ENCODE results near the gene ARHGEF12.

The ARHGEF12 gene

DNA sequence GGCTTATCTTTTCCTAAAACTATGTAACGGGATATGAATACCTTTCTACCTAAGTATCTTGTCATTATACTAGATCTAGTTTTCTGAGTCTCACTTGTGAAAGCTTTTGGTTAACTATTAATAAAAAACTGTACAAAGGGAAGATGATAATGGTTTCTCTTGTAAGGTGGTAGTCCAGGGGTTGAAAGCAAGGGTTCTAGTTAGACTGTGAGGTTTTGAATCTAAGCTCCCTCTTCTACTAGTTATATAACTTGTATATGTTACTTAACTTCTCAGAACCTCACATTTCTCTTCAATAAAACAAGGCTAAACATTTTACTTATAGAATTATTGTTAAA, 54.3 kb downstream of the ARHGEF12 start:
- H3K36me3 ChIP-seq (ENCODE audit: insufficient read depth) = no peaks in the 10 kb centered on the region
- H3K79me2 ChIP-seq (ENCODE audit: insufficient read depth, low read depth) = peaks cover 96% of the 10 kb centered on the region
- no peak overlapping the region for H3K4me2 ChIP-seq
- peaks cover 41% of the 10 kb centered on the region; the same call in 1 of the 2 replicates for H4K20me1 ChIP-seq (ENCODE audit: insufficient read depth)
- no peaks in the 10 kb centered on the region for H3K27me3 ChIP-seq (ENCODE audit: insufficient read depth, low read depth)
- H3K9ac ChIP-seq = no peak overlapping the region
- H3K4me1 ChIP-seq (ENCODE audit: low read depth, poor library complexity, severe bottlenecking) = peaks cover 34% of the 10 kb centered on the region
- no peak overlapping the region for H2AFZ ChIP-seq (ENCODE audit: low read depth)
- H3K27ac ChIP-seq = no peak overlapping the region
- TF ChIP-seq, protein P1, sequence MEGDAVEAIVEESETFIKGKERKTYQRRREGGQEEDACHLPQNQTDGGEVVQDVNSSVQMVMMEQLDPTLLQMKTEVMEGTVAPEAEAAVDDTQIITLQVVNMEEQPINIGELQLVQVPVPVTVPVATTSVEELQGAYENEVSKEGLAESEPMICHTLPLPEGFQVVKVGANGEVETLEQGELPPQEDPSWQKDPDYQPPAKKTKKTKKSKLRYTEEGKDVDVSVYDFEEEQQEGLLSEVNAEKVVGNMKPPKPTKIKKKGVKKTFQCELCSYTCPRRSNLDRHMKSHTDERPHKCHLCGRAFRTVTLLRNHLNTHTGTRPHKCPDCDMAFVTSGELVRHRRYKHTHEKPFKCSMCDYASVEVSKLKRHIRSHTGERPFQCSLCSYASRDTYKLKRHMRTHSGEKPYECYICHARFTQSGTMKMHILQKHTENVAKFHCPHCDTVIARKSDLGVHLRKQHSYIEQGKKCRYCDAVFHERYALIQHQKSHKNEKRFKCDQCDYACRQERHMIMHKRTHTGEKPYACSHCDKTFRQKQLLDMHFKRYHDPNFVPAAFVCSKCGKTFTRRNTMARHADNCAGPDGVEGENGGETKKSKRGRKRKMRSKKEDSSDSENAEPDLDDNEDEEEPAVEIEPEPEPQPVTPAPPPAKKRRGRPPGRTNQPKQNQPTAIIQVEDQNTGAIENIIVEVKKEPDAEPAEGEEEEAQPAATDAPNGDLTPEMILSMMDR (conservative IDR thresholded peaks at IDR 0.05; ENCODE audit: low read depth, low read length) = no peak
- H3K4me3 ChIP-seq (IDR thresholded peaks at IDR 0.05; ENCODE audit: insufficient read depth, low read depth, low read length) = no peak overlapping the region

DNA sequence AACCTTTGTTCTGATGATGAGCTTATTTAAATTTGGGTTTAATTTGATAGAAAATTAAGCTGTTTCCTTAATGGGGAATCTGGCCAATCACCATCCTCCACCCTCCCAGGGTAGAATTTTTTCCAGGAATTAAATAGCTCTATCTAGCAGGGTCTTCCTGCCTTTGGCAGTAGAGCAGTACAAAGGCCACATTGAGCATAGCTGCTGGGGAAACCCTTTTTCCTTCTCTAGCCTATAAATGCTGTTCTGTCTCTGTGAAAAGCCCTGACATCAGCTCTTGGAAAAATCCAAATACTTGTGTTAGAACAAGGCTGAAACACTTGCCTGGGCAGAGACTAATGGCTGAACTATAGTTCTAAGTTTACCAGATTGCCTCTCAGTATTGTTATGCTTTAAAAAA, 55.1 kb downstream of the ARHGEF12 start:
- no peak overlapping the region for H3K4me3 ChIP-seq (IDR thresholded peaks at IDR 0.05; ENCODE audit: insufficient read depth, low read depth, low read length)
- no peaks in the 10 kb centered on the region for H3K27me3 ChIP-seq (ENCODE audit: insufficient read depth, low read depth)
- H2AFZ ChIP-seq (ENCODE audit: low read depth) = no peak overlapping the region
- H3K9ac ChIP-seq = no peak overlapping the region
- no peaks in the 10 kb centered on the region for H3K36me3 ChIP-seq (ENCODE audit: insufficient read depth)
- no peak overlapping the region for H3K27ac ChIP-seq
- peaks cover 29% of the 10 kb centered on the region for H3K4me1 ChIP-seq (ENCODE audit: low read depth, poor library complexity, severe bottlenecking)
- no peak overlapping the region for H3K4me2 ChIP-seq
- H3K79me2 ChIP-seq (ENCODE audit: insufficient read depth, low read depth) = peaks cover 96% of the 10 kb centered on the region
- TF ChIP-seq, protein P1 (conservative IDR thresholded peaks at IDR 0.05; ENCODE audit: low read depth, low read length) = no peak
- H4K20me1 ChIP-seq (ENCODE audit: insufficient read depth) = peaks cover 35% of the 10 kb centered on the region; the same call in 1 of the 2 replicates

GRCh38 chr11:120391854-120392253, 55.6 kb downstream of the ARHGEF12 start:
- no peak overlapping the region for H3K27ac ChIP-seq
- peaks cover 96% of the 10 kb centered on the region for H3K79me2 ChIP-seq (ENCODE audit: insufficient read depth, low read depth)
- peaks cover 24% of the 10 kb centered on the region for H3K4me1 ChIP-seq (ENCODE audit: low read depth, poor library complexity, severe bottlenecking)
- no peaks in the 10 kb centered on the region for H3K27me3 ChIP-seq (ENCODE audit: insufficient read depth, low read depth)
- H3K36me3 ChIP-seq (ENCODE audit: insufficient read depth) = no peaks in the 10 kb centered on the region
- TF ChIP-seq, protein P1 (conservative IDR thresholded peaks at IDR 0.05; ENCODE audit: low read depth, low read length) = no peak
- H3K4me3 ChIP-seq (IDR thresholded peaks at IDR 0.05; ENCODE audit: insufficient read depth, low read depth, low read length) = no peak overlapping the region
- H3K4me2 ChIP-seq = no peak overlapping the region
- peaks cover 29% of the 10 kb centered on the region; the same call in 1 of the 2 replicates for H4K20me1 ChIP-seq (ENCODE audit: insufficient read depth)
- H2AFZ ChIP-seq (ENCODE audit: low read depth) = no peak overlapping the region
- no peak overlapping the region for H3K9ac ChIP-seq

- Histone ChIP-seq H3K27me3 (ENCODE audit: insufficient read depth, low read depth) (no peaks in the 10 kb centered on the region), H2AFZ (ENCODE audit: low read depth) (no peak overlapping the region), H3K9ac (no peak overlapping the region), H4K20me1 (ENCODE audit: insufficient read depth) (peaks cover 31% of the 10 kb centered on the region), H3K4me1 (ENCODE audit: low read depth, poor library complexity, severe bottlenecking) (peaks cover 19% of the 10 kb centered on the region), H3K36me3 (ENCODE audit: insufficient read depth) (no peaks in the 10 kb centered on the region), H3K4me2 (no peak overlapping the region), H3K4me3 (IDR thresholded peaks at IDR 0.05; ENCODE audit: insufficient read depth, low read depth, low read length) (no peak overlapping the region), H3K79me2 (ENCODE audit: insufficient read depth, low read depth) (peaks cover 97% of the 10 kb centered on the region), H3K27ac (no peak overlapping the region)
- TF ChIP-seq, protein P1 (conservative IDR thresholded peaks at IDR 0.05; ENCODE audit: low read depth, low read length) = no peak
These were observed 56.1 kb downstream of the ARHGEF12 start for GRCh38 chr11:120392314-120392713.

All from KMS-11 (cell line).